ENCODE results near the gene HOXA4.

- TF ChIP-seq HCFC1 (IDR thresholded peaks at IDR 0.05; ENCODE audit: low read length), result no peak
- no peak for TF ChIP-seq USF2 (IDR thresholded peaks at IDR 0.05; ENCODE audit: borderline replicate concordance, low read depth, low read length)
- TF ChIP-seq JUND (IDR thresholded peaks at IDR 0.05; ENCODE audit: low read depth, low read length), result no peak
These were observed 48.4 kb downstream of the HOXA4 start for GRCh38 chr7:27082171-27082570.
